BJ (cell line): ENCODE measurements around the gene MFSD2A. TPM values are rescaled to one million over a fixed set of nuclear protein-coding genes. Genes with fewer than 3 reads are reported as not detected.
A peak's percentile ranks its signal among the peaks of the same experiment; 100 is the strongest.
"Not testable (repeated sequence)": the region's sequence is repeated elsewhere in the genome, so short reads cannot be mapped to it uniquely, and the experiment has no call there.

ENCODE experiments used
- CTCF ChIA-PET: fragments of 350-600 bp; formaldehyde crosslinking; extraction: SDS; loops from one replicate; lab custom pipeline; 2021; ENCODE audit warnings: antibody characterized with exemption, inconsistent platforms; lab: Yijun Ruan, JAX
- POLR2A ChIA-PET: fragments of 300-600 bp; sonication (Branson Sonifier 250); formaldehyde crosslinking; extraction: SDS; loops from one replicate; lab custom pipeline; 2021; ENCODE audit warnings: antibody characterized with exemption; lab: Charles Lee
- DNase-seq: peaks from one replicate; pipeline ENCODE4 v3.0.0-alpha.2; 2011; ENCODE audit warnings: low read depth
- H3K27me3 ChIP-seq: 2 replicates; pipeline ENCODE4 v1.6.0; 2011; ENCODE audit warnings: low read length; ENCODE audit not compliant: control insufficient read depth, insufficient read depth
- H3K36me3 ChIP-seq: 2 replicates; pipeline ENCODE4 v1.5.1; 2011; ENCODE audit warnings: low read length; ENCODE audit not compliant: control insufficient read depth, insufficient read depth
- H3K4me3 ChIP-seq: 2 replicates; pipeline ENCODE4 v1.5.1; 2011; ENCODE audit warnings: low read depth, mild to moderate bottlenecking, control low read depth, low read length
- CTCF ChIP-seq: IDR thresholded peaks from 2 replicates; pipeline ENCODE4 v1.5.1; 2011; ENCODE audit warnings: low read depth, mild to moderate bottlenecking, control low read depth, inconsistent platforms, low read length, moderate library complexity; ENCODE audit not compliant: insufficient read depth
- polyA plus RNA-seq: library from polyadenylated mRNA; depleted of rRNA; stranded (reverse); fragments of >200 nt; gene quantifications from 2 replicates; pipeline ENCODE4 v1.2.3, GENCODE V29; 2011

Gene MFSD2A
- polyA plus RNA-seq, 1 experiment: 2.0 TPM

GRCh38 chr1:39910263-39910662 lies 44.7 kb upstream of the MFSD2A start:
- DNase-seq: no peak
- Histone ChIP-seq H3K27me3 (peaks cover 2% of the 10 kb centered on the region; the same call in 1 of the 2 replicates), H3K36me3 (no peaks in the 10 kb centered on the region), H3K4me3 (no peak overlapping the region)
- POLR2A ChIA-PET: no interaction called here
- no peak for TF ChIP-seq CTCF
- CTCF ChIA-PET: interaction anchor here (1.3 to 3.1 kb wide), 3 partner anchors 8 to 122 kb away, joined by 4 to 19 read pairs (median 17); partner anchors contain the start of gene MYCL

- H3K4me3 ChIP-seq, DNase-seq, H3K36me3 ChIP-seq, H3K27me3 ChIP-seq, POLR2A ChIA-PET: not testable (repeated sequence)
- CTCF ChIA-PET: interaction anchor here (1.1 kb wide), 1 partner anchor 11 kb away, joined by 3 read pairs; no protein-coding TSS in a partner anchor
Observed at GRCh38 chr1:39913136-39913535, 41.8 kb upstream of the MFSD2A start.

- POLR2A ChIA-PET: no interaction called here
- Histone ChIP-seq H3K36me3 (no peaks in the 10 kb centered on the region), H3K4me3 (no peak overlapping the region), H3K27me3 (no peaks in the 10 kb centered on the region)
- no peak for DNase-seq
- CTCF ChIA-PET: interaction anchor here (1.1 to 8.7 kb wide), 4 partner anchors 14 to 423 kb away, joined by 3 to 228 read pairs (median 10); partner anchors contain the start of gene MYCL
- TF ChIP-seq CTCF: no peak
Observed at GRCh38 chr1:39915499-39916129, 39.3 kb upstream of the MFSD2A start.

GRCh38 chr1:39917825-39918224 lies 37.1 kb upstream of the MFSD2A start:
- ChIA-PET POLR2A (no interaction called here), CTCF (interaction anchor here (0.9 to 8.7 kb wide), 12 partner anchors 9 to 114 kb away, joined by 3 to 228 read pairs (median 13); partner anchors contain the start of genes MFSD2A and MYCL)
- Histone ChIP-seq H3K27me3 (no peaks in the 10 kb centered on the region; the same call in 1 of the 2 replicates), H3K36me3 (no peaks in the 10 kb centered on the region), H3K4me3 (no peak overlapping the region)
- 0 out of 2 replicates have a peak, but pooled peaks have one; percentile 24 for TF ChIP-seq CTCF
- DNase-seq: no peak

GRCh38 chr1:39919545-39919944 lies 35.4 kb upstream of the MFSD2A start:
- no peak overlapping the region for H3K4me3 ChIP-seq
- H3K27me3 ChIP-seq: no peaks in the 10 kb centered on the region; the same call in none of the 2 replicates
- H3K36me3 ChIP-seq: no peaks in the 10 kb centered on the region
- ChIA-PET CTCF (interaction anchor here (0.6 to 8.7 kb wide), 39 partner anchors 10 to 181 kb away, joined by 3 to 228 read pairs (median 5); partner anchors contain the start of genes CAP1, MFSD2A, MYCL and PPIE), POLR2A (no interaction called here)
- no peak for DNase-seq
- peak; percentile 62 for TF ChIP-seq CTCF
